GM12878 (cell line): Measurements from ENCODE around the gene MAP4K1. TPM values are rescaled to one million over a fixed set of nuclear protein-coding genes. Genes with fewer than 3 reads are reported as not detected.

Source experiments
- CBX5 ChIP-seq: sonication (generic); IDR thresholded peaks from 2 replicates; pipeline ENCODE4 v1.6.1; 2016; ENCODE audit warnings: low read depth, moderate library complexity, mild to moderate bottlenecking, inconsistent platforms
- GABPA ChIP-seq: IDR thresholded peaks from 2 replicates; pipeline ENCODE4 v1.6.1; 2014; ENCODE audit warnings: antibody characterized with exemption, low read depth, mild to moderate bottlenecking, inconsistent platforms
- LARP7 ChIP-seq: fragments of 450-650 bp; IDR thresholded peaks from 2 replicates; pipeline ENCODE4 v1.6.1; 2017; ENCODE audit warnings: mild to moderate bottlenecking
- SPI1 ChIP-seq: IDR thresholded peaks from 2 replicates; pipeline ENCODE4 v1.6.1; 2011; ENCODE audit warnings: low read depth, mild to moderate bottlenecking, low read length, moderate library complexity, borderline replicate concordance; ENCODE audit not compliant: insufficient read depth
- ZNF274 ChIP-seq: IDR thresholded peaks from one replicate; pipeline ENCODE4 v1.8.0; 2011; ENCODE audit not compliant: insufficient read length, insufficient read depth
- polyA plus RNA-seq, 11 experiments: library from polyadenylated mRNA; depleted of rRNA in 4 of 11; unstranded in 6 of 11; stranded (reverse) in 5 of 11; fragments of >200 nt; fragmentation: Nextera tagmentation in 4 of 11; fragmentation: Illumina TruSeq in 1 of 11; extraction: Ambion mirVana in 4 of 11; extraction: Trizol in 1 of 11; gene quantifications; 1 replicate in 1 of 11; 2 replicates in 10 of 11; pipeline versions ENCODE4 v1.2.1 to v1.2.3, GENCODE V29; 2011 to 2016; ENCODE audit warnings: inconsistent platforms in 2 of 11, missing spikeins in 2 of 11, low read depth in 1 of 11
- total RNA-seq, 4 experiments: library from RNA; depleted of rRNA in 3 of 4; stranded (reverse); fragments of >200 nt in 3 of 4; fragmentation: Illumina TruSeq in 1 of 4; extraction: Trizol in 1 of 4; gene quantifications; 2 replicates each; pipeline versions ENCODE4 v1.2.1 to v1.2.3, GENCODE V29; 2013 to 2021
- TF ChIP-seq, protein P1 (sequence below): IDR thresholded peaks from 2 replicates; pipeline ENCODE4 v1.6.1; 2011; ENCODE audit warnings: borderline replicate concordance, low read depth, mild to moderate bottlenecking, moderate library complexity, mixed read lengths, low read length; ENCODE audit not compliant: insufficient read depth; ENCODE audit errors: extremely low read length
- TF ChIP-seq, protein P2 (sequence below): IDR thresholded peaks from 2 replicates; pipeline ENCODE4 v1.6.1; 2011; ENCODE audit warnings: low read depth, mild to moderate bottlenecking, low read length, moderate library complexity, borderline replicate concordance; ENCODE audit errors: extremely low read depth
- TF ChIP-seq, protein P3 (sequence below): fragments of 450-650 bp; IDR thresholded peaks from 2 replicates; pipeline ENCODE4 v1.6.1; 2014; ENCODE audit warnings: mild to moderate bottlenecking

Gene MAP4K1
- total and polyA plus RNA-seq, 10 of the 15 experiments (the other 5 are each of a cell fraction or from before 2014, with no cell fraction given) = 39.2 to 306 (median 140) TPM

DNA sequence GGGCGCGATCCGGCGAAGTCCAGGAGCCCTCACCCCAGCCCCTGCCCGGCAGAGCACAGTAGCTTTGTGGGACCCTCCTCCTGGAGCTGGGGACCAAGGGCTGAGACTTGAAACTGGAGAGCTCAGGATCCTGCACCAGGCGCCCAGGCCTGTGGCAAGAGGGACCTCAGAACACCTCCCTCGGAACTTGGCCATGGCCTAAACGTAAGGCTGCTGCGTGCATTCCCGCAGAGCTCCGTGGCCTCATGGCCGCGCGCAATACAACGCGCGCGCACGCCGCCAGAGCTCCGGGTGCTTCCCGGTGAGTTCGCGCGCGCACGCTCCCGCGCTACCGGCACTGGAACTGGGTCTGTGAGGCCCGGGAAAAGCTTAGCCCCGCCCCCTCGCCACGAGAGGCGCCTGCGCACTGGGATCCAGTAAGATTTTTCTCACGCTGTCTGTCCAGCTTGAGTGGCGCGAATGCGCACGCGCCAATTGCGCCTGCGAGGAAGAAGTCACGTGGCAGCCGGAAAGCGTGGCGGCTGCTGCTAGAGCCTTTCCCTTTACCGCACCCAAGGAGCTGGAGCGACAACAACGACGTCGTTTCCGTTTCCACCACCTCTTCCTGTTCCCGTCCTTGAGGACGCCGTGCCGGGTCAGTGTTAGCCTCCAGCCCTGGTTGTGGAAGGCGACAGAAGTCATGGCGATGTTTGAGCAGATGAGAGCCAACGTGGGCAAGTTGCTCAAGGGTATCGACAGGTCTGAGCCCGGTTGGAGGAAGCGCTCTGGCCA lies 1.0 kb upstream of the MAP4K1 start, which contains the start of gene EIF3K (continued):
- no peak for TF ChIP-seq CBX5
- TF ChIP-seq ZNF274 = no peak
- TF ChIP-seq, protein P1, sequence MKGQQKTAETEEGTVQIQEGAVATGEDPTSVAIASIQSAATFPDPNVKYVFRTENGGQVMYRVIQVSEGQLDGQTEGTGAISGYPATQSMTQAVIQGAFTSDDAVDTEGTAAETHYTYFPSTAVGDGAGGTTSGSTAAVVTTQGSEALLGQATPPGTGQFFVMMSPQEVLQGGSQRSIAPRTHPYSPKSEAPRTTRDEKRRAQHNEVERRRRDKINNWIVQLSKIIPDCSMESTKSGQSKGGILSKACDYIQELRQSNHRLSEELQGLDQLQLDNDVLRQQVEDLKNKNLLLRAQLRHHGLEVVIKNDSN = peak; percentile 93
- no peak for TF ChIP-seq LARP7
- TF ChIP-seq GABPA = peak; percentile 93
- TF ChIP-seq, protein P2, sequence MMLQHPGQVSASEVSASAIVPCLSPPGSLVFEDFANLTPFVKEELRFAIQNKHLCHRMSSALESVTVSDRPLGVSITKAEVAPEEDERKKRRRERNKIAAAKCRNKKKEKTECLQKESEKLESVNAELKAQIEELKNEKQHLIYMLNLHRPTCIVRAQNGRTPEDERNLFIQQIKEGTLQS = peak; percentile 96; the same call in 1 of the 2 replicates
- 0 out of 2 replicates have a peak, but pooled peaks have one; percentile 38 for TF ChIP-seq SPI1
- TF ChIP-seq, protein P3, sequence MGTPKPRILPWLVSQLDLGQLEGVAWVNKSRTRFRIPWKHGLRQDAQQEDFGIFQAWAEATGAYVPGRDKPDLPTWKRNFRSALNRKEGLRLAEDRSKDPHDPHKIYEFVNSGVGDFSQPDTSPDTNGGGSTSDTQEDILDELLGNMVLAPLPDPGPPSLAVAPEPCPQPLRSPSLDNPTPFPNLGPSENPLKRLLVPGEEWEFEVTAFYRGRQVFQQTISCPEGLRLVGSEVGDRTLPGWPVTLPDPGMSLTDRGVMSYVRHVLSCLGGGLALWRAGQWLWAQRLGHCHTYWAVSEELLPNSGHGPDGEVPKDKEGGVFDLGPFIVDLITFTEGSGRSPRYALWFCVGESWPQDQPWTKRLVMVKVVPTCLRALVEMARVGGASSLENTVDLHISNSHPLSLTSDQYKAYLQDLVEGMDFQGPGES = no peak
- TF ChIP-seq, all 136 proteins: peak for 53
